HepG2 (cell line): ENCODE data around the gene SEPTIN12. TPM values are rescaled to one million over a fixed set of nuclear protein-coding genes. Genes with fewer than 3 reads are reported as not detected.

Experiments
- AGO1 ChIP-seq: fragments of 200-400 bp; formaldehyde crosslinking; IDR thresholded peaks from 2 replicates; pipeline ENCODE4 v1.6.1; 2017; ENCODE audit warnings: mild to moderate bottlenecking, low read depth, low read length, moderate library complexity; ENCODE audit not compliant: poor library complexity, severe bottlenecking
- CHD4 ChIP-seq: fragments of 200-600 bp; sonication (generic); IDR thresholded peaks from 2 replicates; pipeline ENCODE4 v1.7.0; 2017; ENCODE audit warnings: mild to moderate bottlenecking, low read length, borderline replicate concordance
- DMTF1 ChIP-seq: sonication (generic); formaldehyde crosslinking; IDR thresholded peaks from 2 replicates; pipeline ENCODE4 v1.4.0; 2020; ENCODE audit warnings: mild to moderate bottlenecking, missing genetic modification reagents
- EEA1 ChIP-seq: sonication (generic); formaldehyde crosslinking; IDR thresholded peaks from 2 replicates; pipeline ENCODE4 v1.5.1; 2020; ENCODE audit warnings: mild to moderate bottlenecking, missing genetic modification reagents, borderline replicate concordance
- ERF ChIP-seq: IDR thresholded peaks from 2 replicates; pipeline ENCODE4 v1.6.1; 2018; ENCODE audit warnings: missing biosample characterization, missing genetic modification reagents
- FIP1L1 ChIP-seq: fragments of 200-400 bp; formaldehyde crosslinking; IDR thresholded peaks from 2 replicates; pipeline ENCODE4 v1.6.1; 2018; ENCODE audit warnings: low read depth, mild to moderate bottlenecking, low read length, moderate library complexity, borderline replicate concordance; ENCODE audit not compliant: insufficient read depth
- HOXA3 ChIP-seq: sonication (generic); formaldehyde crosslinking; IDR thresholded peaks from 2 replicates; pipeline ENCODE4 v1.5.0; 2020; ENCODE audit warnings: missing genetic modification reagents
- JUNB ChIP-seq: sonication (generic); formaldehyde crosslinking; IDR thresholded peaks from 2 replicates; pipeline ENCODE4 v1.8.0; 2022; ENCODE audit warnings: missing genetic modification reagents, mild to moderate bottlenecking, borderline replicate concordance
- KDM5A ChIP-seq: fragments of 200-600 bp; sonication (generic); IDR thresholded peaks from 2 replicates; pipeline ENCODE4 v1.7.0; 2018; ENCODE audit warnings: antibody characterized with exemption, mild to moderate bottlenecking, low read length, borderline replicate concordance
- KLF11 ChIP-seq: IDR thresholded peaks from 2 replicates; pipeline ENCODE4 v1.6.1; 2016; ENCODE audit warnings: missing compliant biosample characterization
- MEIS2 ChIP-seq: sonication (generic); formaldehyde crosslinking; IDR thresholded peaks from 2 replicates; pipeline ENCODE4 v1.9.0; 2021; ENCODE audit warnings: mild to moderate bottlenecking, missing genetic modification reagents
- PTBP1 ChIP-seq: fragments of 200-400 bp; formaldehyde crosslinking; IDR thresholded peaks from 2 replicates; pipeline ENCODE4 v1.6.1; 2018; ENCODE audit warnings: low read length, low read depth; ENCODE audit not compliant: poor library complexity, severe bottlenecking
- TFE3 ChIP-seq: IDR thresholded peaks from 2 replicates; pipeline ENCODE4 v1.6.1; 2016
- ZBTB33 ChIP-seq: sonication (generic); formaldehyde crosslinking; IDR thresholded peaks from 2 replicates; pipeline ENCODE4 v1.4.0; 2020; ENCODE audit warnings: missing genetic modification reagents
- ZNF501 ChIP-seq: sonication (generic); formaldehyde crosslinking; IDR thresholded peaks from 2 replicates; pipeline ENCODE4 v1.5.1; 2020; ENCODE audit warnings: mild to moderate bottlenecking, moderate library complexity, missing genetic modification reagents
- ZNF709 ChIP-seq: sonication (generic); formaldehyde crosslinking; IDR thresholded peaks from 2 replicates; pipeline ENCODE4 v1.5.0; 2020; ENCODE audit warnings: mild to moderate bottlenecking, missing genetic modification reagents
- ZNF770 ChIP-seq: sonication (generic); formaldehyde crosslinking; IDR thresholded peaks from 2 replicates; pipeline ENCODE4 v1.5.0; 2020; ENCODE audit warnings: mild to moderate bottlenecking, missing genetic modification reagents
- ZNF792 ChIP-seq: IDR thresholded peaks from 2 replicates; pipeline ENCODE4 v1.6.1; 2016
- ZSCAN30 ChIP-seq: sonication (generic); formaldehyde crosslinking; IDR thresholded peaks from 2 replicates; pipeline ENCODE4 v1.5.0; 2020; ENCODE audit warnings: mild to moderate bottlenecking, missing genetic modification reagents
- ZSCAN5A ChIP-seq: sonication (generic); formaldehyde crosslinking; IDR thresholded peaks from 2 replicates; pipeline ENCODE4 v1.8.0; 2022; ENCODE audit warnings: mild to moderate bottlenecking, missing genetic modification reagents, borderline replicate concordance
- polyA plus RNA-seq, 8 experiments: library from polyadenylated mRNA; depleted of rRNA in 3 of 8; stranded (reverse) in 7 of 8; unstranded in 1 of 8; fragments of >200 nt; fragmentation: Illumina TruSeq in 4 of 8; extraction: Trizol in 4 of 8; gene quantifications; 2 replicates each; pipeline versions ENCODE4 v1.2.1 to v1.2.3, GENCODE V29; 2011 to 2016; ENCODE audit warnings: low read depth in 4 of 8, missing spikeins in 1 of 8, mixed read lengths in 1 of 8; ENCODE audit not compliant: insufficient read depth in 1 of 8
- total RNA-seq, 5 experiments: library from RNA; depleted of rRNA; stranded (reverse); fragments of >200 nt; fragmentation: Illumina TruSeq; extraction: Trizol; gene quantifications; 2 replicates each; pipeline ENCODE4 v1.2.3, GENCODE V29; 2016; ENCODE audit warnings: low read depth in 1 of 5

Gene SEPTIN12
- total and polyA plus RNA-seq, 2 of the 13 experiments (the other 11 are each of a cell fraction or from before 2014, with no cell fraction given): 0.22 TPM; not detected in 1

GRCh38 chr16:4801962-4802658 lies 14.0 kb upstream of the SEPTIN12 start, which contains the start of gene ROGDI (continued):
- TF ChIP-seq ZNF770 (CRISPR knock-in tag) (peak; percentile 58), ZSCAN30 (CRISPR knock-in tag) (no peak), HOXA3 (peak; percentile 20; the same call in 1 of the 2 replicates), EEA1 (CRISPR knock-in tag) (0 out of 2 replicates have a peak, but pooled peaks have one; percentile 30), ZNF501 (CRISPR knock-in tag) (peak; percentile 77), AGO1 (no peak), ZNF709 (CRISPR knock-in tag) (peak; percentile 21; the same call in 1 of the 2 replicates), TFE3 (CRISPR knock-in tag) (no peak), MEIS2 (CRISPR knock-in tag) (peak; percentile 24; the same call in 1 of the 2 replicates), JUNB (CRISPR knock-in tag) (no peak), ZNF792 (CRISPR knock-in tag) (peak; percentile 10; the same call in 1 of the 2 replicates), PTBP1 (no peak), FIP1L1 (no peak), ZBTB33 (CRISPR knock-in tag) (no peak), ZSCAN5A (no peak), KLF11 (CRISPR knock-in tag) (0 out of 2 replicates have a peak, but pooled peaks have one; percentile 23), ERF (peak; percentile 49; the same call in 1 of the 2 replicates), KDM5A (no peak), DMTF1 (CRISPR knock-in tag) (no peak), CHD4 (no peak)
